Large intestine (tissue), 3 donors: ENCODE data around the gene WEE1. TPM values are rescaled to one million over a fixed set of nuclear protein-coding genes. Genes with fewer than 3 reads are reported as not detected.
"Not testable (repeated sequence)": the region's sequence is repeated elsewhere in the genome, so short reads cannot be mapped to it uniquely, and the experiment has no call there.

Experiments used
- DNase-seq, 2 donors: peaks; one replicate each; pipeline versions ENCODE4 v3.0.0 to v3.0.0-alpha.2; 2013
- H3K27ac ChIP-seq: one replicate; pipeline ENCODE4 v1.5.1; 2013; ENCODE audit warnings: low read length
- H3K27me3 ChIP-seq: 2 replicates; pipeline ENCODE4 v1.6.1; 2013; ENCODE audit warnings: low read length; ENCODE audit not compliant: control insufficient read depth, insufficient read depth
- H3K36me3 ChIP-seq: 2 replicates; pipeline ENCODE4 v1.6.1; 2013; ENCODE audit warnings: low read length; ENCODE audit not compliant: control insufficient read depth, insufficient read depth
- H3K4me1 ChIP-seq: one replicate; pipeline ENCODE4 v1.6.1; 2013; ENCODE audit warnings: low read length; ENCODE audit not compliant: control insufficient read depth, insufficient read depth
- H3K4me3 ChIP-seq: one replicate; pipeline ENCODE4 v1.5.1; 2013; ENCODE audit warnings: low read length
- H3K9me3 ChIP-seq: one replicate; pipeline ENCODE4 v1.6.1; 2013; ENCODE audit warnings: mild to moderate bottlenecking, low read depth, low read length, moderate library complexity; ENCODE audit not compliant: control insufficient read depth
- WGBS: methylation state at CpG from one replicate; pipeline ENCODE4 v1.1.5; 2013; ENCODE audit warnings: low lambda C conversion rate; ENCODE audit not compliant: insufficient coverage; 5-methylcytosine and 5-hydroxymethylcytosine counted together
- polyA plus RNA-seq: library from polyadenylated mRNA; unstranded; fragments of 120-200 nt; gene quantifications from one replicate; pipeline ENCODE4 v1.2.1, GENCODE V29; 2013

The WEE1 gene
- polyA plus RNA-seq, 1 donor = 68.9 TPM

GRCh38 chr11:9596926-9597464 is 23.5 kb downstream of the WEE1 start:
- WGBS = no CpG with 5 or more reads among the region's 4 CpGs
- no peak overlapping the region for H3K27ac ChIP-seq
- no peaks in the 10 kb centered on the region for H3K36me3 ChIP-seq
- no peak for DNase-seq
- no peaks in the 10 kb centered on the region for H3K27me3 ChIP-seq
- H3K4me1 ChIP-seq = peaks cover 5% of the 10 kb centered on the region
- no peak overlapping the region for H3K4me3 ChIP-seq
- H3K9me3 ChIP-seq = no peaks in the 10 kb centered on the region

DNA sequence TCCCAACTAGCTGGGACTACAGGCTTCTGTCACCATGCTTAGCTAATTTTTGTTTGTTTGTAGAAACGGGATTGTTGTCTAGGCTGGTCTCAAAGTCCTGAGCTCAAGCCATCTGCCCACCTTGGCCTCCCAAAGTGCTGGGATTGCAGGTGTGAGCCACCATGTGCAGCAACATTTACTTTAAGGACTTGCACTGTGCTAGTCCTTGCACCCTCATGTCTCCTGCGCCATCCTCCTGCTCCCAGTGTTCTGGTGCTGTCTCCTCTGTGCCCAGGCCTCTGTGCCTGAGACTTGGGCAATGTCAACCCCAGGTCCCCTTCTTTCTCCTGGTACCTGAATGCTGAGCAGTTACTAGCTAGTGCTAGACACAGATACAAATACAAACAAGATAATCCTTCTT is 26.7 kb downstream of the WEE1 start:
- H3K36me3 ChIP-seq = no peaks in the 10 kb centered on the region
- WGBS = no CpG with 5 or more reads among the region's 2 CpGs

DNA sequence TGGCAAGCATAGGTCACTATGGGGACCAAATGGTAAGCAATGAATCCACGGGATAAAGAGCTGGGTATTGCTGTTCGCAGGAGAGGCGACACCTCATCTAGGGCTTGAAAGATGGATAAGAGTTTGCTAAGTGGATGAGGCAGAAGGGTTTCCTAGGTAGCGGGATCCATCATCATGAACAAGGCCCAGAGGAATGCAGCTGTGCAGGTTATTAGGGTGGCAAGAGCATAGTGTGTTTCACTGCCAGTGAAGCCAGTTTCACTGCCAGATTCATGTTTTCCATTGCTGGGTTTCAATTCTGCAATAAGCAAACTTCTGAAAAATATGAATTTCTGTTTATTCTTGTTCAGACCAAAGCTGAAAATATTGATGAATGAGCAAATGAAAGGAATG is 27.2 kb downstream of the WEE1 start:
- peaks cover 5% of the 10 kb centered on the region for H3K4me1 ChIP-seq
- no CpG with 5 or more reads among the region's 4 CpGs for WGBS
- H3K9me3 ChIP-seq = no peaks in the 10 kb centered on the region
- no peaks in the 10 kb centered on the region for H3K27me3 ChIP-seq
- no peak for DNase-seq
- no peak overlapping the region for H3K27ac ChIP-seq
- no peak overlapping the region for H3K4me3 ChIP-seq
- no peaks in the 10 kb centered on the region for H3K36me3 ChIP-seq

More for the DNA sequence above, 26.7 kb downstream of the WEE1 start:
- Histone ChIP-seq H3K27me3 (no peaks in the 10 kb centered on the region), H3K4me1 (peaks cover 5% of the 10 kb centered on the region), H3K27ac (no peak overlapping the region), H3K4me3 (no peak overlapping the region), H3K9me3 (no peaks in the 10 kb centered on the region)
- DNase-seq = no peak

GRCh38 chr11:9601037-9601875 is 27.8 kb downstream of the WEE1 start:
- Histone ChIP-seq H3K27ac (no peak overlapping the region), H3K4me3 (no peak overlapping the region), H3K9me3 (no peaks in the 10 kb centered on the region), H3K36me3 (no peaks in the 10 kb centered on the region), H3K27me3 (no peaks in the 10 kb centered on the region), H3K4me1 (peaks cover 5% of the 10 kb centered on the region)
- WGBS = 100% methylated on average over 1 of the region's 7 CpGs
- peak in 1 of 2 donors; percentile 28 for DNase-seq

- no peak overlapping the region for H3K27ac ChIP-seq
- WGBS = no CpG with 5 or more reads among the region's 5 CpGs
These were observed 28.4 kb downstream of the WEE1 start for GRCh38 chr11:9601876-9602199.

GRCh38 chr11:9603214-9603613 is 29.7 kb downstream of the WEE1 start:
- not testable (repeated sequence) for H3K36me3 ChIP-seq, H3K9me3 ChIP-seq, H3K4me3 ChIP-seq, DNase-seq, H3K27ac ChIP-seq, H3K27me3 ChIP-seq
- peaks cover 12% of the 10 kb centered on the region for H3K4me1 ChIP-seq
- 95% methylated on average over 3 of the region's 14 CpGs for WGBS

More at GRCh38 chr11:9601876-9602199, 28.4 kb downstream of the WEE1 start:
- DNase-seq = no peak
- no peaks in the 10 kb centered on the region for H3K9me3 ChIP-seq
- peaks cover 9% of the 10 kb centered on the region for H3K4me1 ChIP-seq
- no peaks in the 10 kb centered on the region for H3K36me3 ChIP-seq
- H3K27me3 ChIP-seq = no peaks in the 10 kb centered on the region
- H3K4me3 ChIP-seq = no peak overlapping the region

DNA sequence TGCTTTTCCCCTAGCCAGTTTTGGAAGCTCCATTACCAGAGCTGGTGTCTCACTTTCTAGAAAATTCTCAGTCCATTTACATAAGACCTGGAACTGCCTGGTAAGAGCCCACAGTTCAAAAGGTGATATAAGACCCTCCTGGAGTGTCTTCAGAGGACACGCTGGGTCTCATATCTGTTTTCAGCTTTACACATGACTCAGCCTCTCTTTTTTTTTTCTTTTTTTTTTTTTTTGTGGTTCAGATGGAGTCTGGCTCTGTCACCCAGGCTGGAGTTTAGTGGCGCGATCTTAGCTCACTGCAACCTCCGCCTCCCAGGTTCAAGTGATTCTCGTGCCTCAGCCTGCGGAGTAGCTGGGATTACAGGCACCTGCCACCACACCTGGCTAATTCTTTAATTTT is 30.7 kb downstream of the WEE1 start:
- H3K9me3 ChIP-seq = no peaks in the 10 kb centered on the region

GRCh38 chr11:9605742-9606141 is 32.3 kb downstream of the WEE1 start:
- no peaks in the 10 kb centered on the region for H3K9me3 ChIP-seq
- H3K4me3 ChIP-seq = no peak overlapping the region
- WGBS = 100% methylated on average over 3 of the region's 5 CpGs

More for the DNA sequence above, 30.7 kb downstream of the WEE1 start:
- DNase-seq = no peak
- WGBS = 100% methylated on average over 1 of the region's 6 CpGs
- H3K27me3 ChIP-seq = no peaks in the 10 kb centered on the region
- no peak overlapping the region for H3K27ac ChIP-seq
- no peaks in the 10 kb centered on the region for H3K36me3 ChIP-seq
- H3K4me3 ChIP-seq = no peak overlapping the region
- peaks cover 12% of the 10 kb centered on the region for H3K4me1 ChIP-seq

GRCh38 chr11:9606809-9607510 is 33.5 kb downstream of the WEE1 start:
- no peaks in the 10 kb centered on the region for H3K27me3 ChIP-seq
- H3K4me1 ChIP-seq = peaks cover 7% of the 10 kb centered on the region
- DNase-seq = peak; percentile 48 to 81
- peak overlapping the region; percentile 9 for H3K27ac ChIP-seq
- no peaks in the 10 kb centered on the region for H3K36me3 ChIP-seq
- WGBS = no CpG with 5 or more reads among the region's 9 CpGs
- H3K4me3 ChIP-seq = no peak overlapping the region
- H3K9me3 ChIP-seq = no peaks in the 10 kb centered on the region

More at GRCh38 chr11:9605742-9606141, 32.3 kb downstream of the WEE1 start:
- H3K27me3 ChIP-seq = no peaks in the 10 kb centered on the region
- no peak overlapping the region for H3K27ac ChIP-seq
- no peaks in the 10 kb centered on the region for H3K36me3 ChIP-seq
- peaks cover 12% of the 10 kb centered on the region for H3K4me1 ChIP-seq
- DNase-seq = no peak

GRCh38 chr11:9607511-9607899 is 34.0 kb downstream of the WEE1 start:
- Histone ChIP-seq H3K4me1 (peaks cover 9% of the 10 kb centered on the region), H3K27me3 (no peaks in the 10 kb centered on the region), H3K27ac (no peak overlapping the region), H3K36me3 (no peaks in the 10 kb centered on the region), H3K4me3 (no peak overlapping the region), H3K9me3 (no peaks in the 10 kb centered on the region)
- no CpG with 5 or more reads among the region's 3 CpGs for WGBS
- no peak for DNase-seq
